Activated CD4-positive, alpha-beta T cell treated with anti-CD3 and anti-CD28 coated beads, Interleukin-2, Interleukin-6, amounts not matched to agents 100 ng/mL and 50 ng/mL, durations not matched to agents 16 hours and 8 hours (primary cell): ENCODE measurements around the gene MX1.

ENCODE experiments used
- DNase-seq: peaks from one replicate; pipeline ENCODE4 v3.0.0-alpha.2; 2020

The MX1 gene

DNA sequence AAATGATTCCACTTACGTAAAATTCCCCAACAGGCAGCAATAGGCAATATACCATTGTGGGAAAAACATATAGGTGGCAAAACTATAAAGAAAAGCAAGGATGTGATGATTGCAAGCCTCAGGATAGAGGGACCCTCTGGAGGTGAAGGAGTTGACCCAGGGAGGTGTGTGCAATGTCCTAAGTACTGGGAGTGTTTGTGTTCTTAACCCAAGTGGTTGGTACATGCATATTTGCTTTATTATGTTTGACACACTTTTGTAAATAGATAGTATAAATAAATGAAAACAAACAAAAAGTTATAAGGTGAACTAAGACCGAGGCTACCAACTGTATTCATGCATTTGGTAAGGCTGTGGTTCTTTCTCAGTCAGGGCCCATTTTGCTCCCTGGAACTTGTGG lies 7.5 kb downstream of the MX1 start:
- no peak for DNase-seq

DNA sequence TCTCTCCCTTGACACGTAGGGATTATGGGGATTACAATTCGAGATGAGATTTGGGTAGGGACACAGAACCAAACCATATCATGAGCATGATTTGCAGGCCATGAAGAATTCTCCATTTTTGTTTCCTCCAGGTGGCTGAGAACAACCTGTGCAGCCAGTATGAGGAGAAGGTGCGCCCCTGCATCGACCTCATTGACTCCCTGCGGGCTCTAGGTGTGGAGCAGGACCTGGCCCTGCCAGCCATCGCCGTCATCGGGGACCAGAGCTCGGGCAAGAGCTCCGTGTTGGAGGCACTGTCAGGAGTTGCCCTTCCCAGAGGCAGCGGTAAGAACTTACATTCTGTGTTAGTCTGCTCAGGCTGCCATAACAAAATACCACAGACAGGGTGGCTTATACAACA lies 9.7 kb downstream of the MX1 start:
- DNase-seq = no peak

DNA sequence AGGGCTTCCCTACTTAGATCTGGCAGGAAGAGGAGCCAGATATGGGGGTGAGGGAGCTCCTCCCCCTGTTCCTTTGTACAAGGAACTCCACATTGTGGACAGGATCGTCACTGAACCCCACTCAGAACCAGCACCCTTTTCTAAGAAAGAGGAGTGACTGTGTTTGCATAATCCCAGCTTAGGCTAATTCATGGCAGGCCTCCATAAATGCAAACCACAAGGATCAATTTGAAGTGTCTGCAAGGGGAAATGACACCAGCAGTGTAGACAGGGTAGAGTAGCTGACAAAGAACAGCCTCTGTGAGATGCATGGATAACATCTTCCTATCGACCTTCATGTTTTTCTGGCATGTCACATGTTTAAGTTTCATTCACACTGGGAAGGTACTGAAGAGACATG lies 11.7 kb downstream of the MX1 start:
- peak; percentile 22 for DNase-seq

DNA sequence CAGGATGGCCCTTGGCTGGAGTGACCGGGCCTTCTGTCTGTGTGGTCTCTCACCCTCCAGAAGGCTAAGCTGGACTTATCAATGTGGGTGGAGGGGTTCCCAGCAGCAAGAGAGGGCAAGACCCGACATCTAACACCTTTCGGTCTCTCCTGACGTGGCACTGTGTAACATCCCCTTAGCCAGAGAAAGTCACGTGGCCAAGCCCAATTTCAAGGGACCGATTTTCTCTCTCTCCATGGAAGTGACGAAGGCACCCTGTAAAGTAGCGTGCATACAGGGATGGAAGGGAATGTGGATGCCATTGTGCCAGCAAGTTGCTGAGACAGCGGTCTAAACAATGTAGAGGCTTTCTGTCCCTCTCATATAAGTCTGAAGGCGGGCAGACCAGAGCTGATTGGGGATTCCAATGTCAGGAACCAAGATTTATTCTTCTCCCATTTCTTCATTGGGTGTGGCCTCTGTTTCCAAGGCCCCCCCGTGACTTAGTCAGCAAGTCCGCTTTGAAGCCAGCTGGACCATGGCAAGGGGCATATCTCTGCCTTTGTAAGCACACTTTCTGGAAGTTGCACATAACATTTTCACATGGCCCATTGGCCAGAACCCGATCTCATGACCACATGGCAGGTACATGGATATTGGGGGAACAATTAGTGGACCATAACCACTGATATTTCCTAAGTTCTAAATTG lies 12.5 kb downstream of the MX1 start:
- DNase-seq = no peak

DNA sequence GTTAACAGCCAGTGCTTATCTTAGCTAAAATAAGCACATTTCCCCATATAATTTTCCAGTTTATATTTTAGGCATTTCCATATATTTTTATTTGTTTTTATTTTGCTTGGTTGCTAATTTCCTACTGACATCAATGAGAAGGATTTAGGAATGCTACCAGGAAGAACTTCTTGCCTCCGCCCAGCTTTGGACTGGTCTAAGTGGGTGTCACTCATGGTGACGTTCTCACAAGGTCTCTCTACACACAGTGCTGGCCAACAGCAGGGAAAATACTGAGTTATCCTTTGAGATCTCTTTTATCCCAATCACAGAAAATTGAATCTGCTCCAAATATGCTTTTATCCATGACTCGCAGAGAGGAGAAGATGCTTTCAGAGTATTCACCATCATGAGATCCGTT lies 13.2 kb downstream of the MX1 start:
- DNase-seq = no peak

DNA sequence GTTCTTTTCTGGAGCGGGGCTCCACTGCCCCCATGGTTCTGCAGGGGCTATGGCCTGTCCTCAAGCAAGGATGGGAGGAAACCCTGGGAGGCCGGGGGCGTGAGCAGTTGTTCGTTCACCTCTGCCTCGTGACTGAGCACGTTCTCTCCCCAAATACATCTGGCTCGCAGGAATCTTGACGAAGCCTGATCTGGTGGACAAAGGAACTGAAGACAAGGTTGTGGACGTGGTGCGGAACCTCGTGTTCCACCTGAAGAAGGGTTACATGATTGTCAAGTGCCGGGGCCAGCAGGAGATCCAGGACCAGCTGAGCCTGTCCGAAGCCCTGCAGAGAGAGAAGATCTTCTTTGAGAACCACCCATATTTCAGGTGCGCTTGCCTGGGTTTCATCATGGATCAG lies 15.5 kb downstream of the MX1 start:
- no peak for DNase-seq

DNA sequence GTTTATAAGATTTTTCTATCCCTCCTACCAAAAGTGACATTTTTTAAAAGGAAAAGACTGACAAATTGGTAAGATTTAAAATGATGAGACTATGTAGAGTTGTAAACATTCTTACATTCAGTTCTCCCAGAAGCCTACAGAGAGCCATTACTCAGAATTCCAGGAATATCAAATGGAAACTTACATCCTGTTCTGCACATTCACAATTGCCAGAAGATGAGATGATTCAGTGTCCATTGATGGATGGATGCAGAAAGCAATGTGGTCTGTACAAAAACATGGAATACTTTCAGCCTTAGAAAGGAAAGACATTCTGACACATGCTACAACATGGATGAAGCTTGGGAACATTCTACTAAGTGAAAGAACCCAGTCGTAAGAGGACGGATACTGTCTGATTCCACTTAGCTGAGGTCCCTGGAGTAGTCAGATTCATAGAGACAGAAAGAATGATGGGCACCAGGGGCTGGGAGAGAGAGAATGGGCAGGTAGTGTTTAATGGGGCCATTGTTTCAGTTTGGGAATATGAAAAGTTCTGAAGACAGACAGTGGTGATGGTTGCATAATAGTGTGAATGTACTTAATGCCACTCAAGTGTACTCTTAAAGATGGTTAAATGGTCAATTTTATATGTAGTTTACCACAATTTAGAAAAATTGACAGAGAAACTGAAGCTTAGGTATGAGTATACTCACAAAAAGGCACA lies 16.6 kb downstream of the MX1 start:
- DNase-seq = no peak

DNA sequence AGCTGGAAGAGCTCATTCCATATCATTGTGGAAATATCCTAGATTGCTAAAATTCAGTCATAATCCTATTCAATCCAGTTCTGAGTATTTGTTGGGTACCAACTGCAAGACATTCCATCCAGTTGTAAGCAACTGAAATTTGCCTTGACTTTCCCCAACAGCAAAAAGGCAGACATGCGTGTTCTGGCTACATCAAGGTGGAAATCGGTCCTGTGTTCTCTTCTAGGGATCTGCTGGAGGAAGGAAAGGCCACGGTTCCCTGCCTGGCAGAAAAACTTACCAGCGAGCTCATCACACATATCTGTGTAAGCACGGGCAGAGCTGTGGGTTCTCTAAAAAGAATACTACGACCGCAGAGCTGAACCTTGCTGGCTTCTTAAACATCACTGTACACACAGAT lies 17.5 kb downstream of the MX1 start:
- no peak for DNase-seq

DNA sequence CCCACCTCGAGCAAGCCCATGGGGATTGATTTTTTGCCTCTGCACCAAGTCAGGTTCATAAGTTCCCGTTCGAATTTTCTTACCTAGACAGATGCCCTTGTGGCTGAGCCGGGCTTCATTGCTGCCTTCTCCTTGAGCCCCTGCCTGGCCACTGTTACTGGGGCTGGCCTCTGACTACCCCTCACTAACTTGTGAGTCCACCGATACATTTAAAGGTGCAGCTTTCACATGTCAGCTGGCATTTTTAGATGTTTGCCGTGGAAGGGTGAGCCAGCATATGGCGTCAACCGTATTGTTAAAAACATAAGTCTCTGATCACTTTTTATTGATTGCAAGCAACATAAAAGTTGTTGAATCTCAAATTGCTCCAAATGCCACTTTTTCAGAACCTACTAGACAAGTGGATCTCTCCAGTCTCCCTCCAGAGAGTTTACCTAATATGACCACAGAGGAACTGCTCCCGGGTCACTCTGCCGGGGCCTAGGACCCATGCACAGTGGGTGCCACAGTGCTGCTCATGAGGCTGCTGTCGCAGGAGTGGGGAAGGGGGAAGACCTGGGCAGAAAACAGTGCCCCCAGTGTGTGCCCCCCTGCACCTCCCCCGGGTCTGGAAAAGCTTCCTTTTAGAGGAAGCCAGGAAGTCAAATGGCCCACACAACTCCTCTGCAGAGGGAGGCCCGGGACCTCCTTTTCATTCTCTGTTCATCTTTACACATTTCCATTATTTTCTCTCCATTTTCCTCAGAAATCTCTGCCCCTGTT lies 18.8 kb downstream of the MX1 start:
- no peak for DNase-seq

DNA sequence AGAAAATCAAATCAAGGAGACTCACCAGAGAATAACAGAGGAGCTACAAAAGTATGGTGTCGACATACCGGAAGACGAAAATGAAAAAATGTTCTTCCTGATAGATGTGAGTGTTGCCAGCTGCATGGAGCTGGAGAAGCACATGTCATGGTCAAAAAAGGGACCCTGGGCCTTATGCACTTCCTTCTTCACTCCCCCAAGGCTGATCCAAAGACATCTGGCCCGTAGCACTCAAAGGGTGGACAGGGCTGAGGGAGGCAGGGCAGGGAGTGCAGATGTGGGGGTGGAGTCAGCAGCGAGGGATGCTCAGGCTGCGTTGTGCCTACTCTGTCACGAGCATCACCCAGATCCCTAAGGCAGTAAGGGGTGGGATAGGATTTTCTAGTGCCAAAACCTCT lies 19.4 kb downstream of the MX1 start:
- DNase-seq = no peak

DNA sequence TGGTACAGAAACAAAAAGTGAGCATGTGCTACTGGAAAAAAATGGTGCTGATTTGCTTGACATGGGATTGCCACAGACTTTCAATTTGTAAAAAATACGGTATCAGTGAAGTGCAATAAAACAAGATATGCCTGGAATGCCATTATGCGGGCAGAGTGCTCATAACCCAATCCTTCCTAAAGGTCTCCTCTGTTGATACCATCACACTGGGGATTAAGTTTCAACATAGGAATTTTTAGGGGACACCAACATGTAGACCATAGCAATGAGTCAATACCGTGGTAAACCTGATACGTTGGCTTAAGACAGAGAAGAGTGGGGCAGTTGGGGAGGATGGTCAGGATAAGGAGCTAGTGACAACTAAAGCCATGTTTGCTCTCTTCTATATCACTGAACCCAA lies 20.5 kb downstream of the MX1 start:
- DNase-seq = no peak

DNA sequence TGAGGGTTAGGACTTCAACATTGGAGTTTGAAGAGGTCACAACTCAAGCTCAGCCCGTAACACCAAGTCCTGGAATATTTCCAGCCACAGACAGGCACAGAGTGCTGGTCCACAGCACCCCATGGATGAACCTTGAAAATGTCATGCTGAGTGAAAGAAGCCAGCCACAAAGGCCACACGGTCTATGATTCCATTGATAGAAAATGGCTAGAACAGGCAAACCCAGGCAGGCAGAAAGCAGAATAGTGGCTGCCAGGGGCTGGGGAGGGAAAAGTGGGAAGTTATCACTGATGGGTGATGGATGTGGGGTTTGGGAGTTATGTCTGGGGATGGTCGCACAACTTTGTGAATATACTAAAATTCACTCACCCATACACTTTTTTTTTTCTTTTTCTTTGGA lies 21.3 kb downstream of the MX1 start:
- no peak for DNase-seq

DNA sequence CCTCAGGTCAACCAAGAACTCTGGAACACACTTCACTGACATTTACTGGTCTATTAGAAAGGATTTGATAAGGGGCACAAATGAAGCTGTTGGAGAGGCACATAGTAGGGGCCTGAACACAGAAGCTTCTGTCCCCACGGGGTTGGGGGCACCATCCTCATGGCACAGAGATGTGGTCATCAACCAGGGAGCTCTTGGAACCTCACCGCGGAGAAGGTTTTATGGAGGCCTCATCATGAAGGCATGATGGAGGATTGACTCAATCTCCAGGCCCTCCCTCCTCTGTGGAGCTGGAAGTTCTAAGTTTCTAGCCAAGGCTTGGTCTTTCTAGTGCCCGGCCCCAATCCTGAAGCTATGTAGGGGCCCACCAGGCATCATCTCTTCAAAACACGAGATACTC lies 23.6 kb downstream of the MX1 start:
- DNase-seq = no peak

DNA sequence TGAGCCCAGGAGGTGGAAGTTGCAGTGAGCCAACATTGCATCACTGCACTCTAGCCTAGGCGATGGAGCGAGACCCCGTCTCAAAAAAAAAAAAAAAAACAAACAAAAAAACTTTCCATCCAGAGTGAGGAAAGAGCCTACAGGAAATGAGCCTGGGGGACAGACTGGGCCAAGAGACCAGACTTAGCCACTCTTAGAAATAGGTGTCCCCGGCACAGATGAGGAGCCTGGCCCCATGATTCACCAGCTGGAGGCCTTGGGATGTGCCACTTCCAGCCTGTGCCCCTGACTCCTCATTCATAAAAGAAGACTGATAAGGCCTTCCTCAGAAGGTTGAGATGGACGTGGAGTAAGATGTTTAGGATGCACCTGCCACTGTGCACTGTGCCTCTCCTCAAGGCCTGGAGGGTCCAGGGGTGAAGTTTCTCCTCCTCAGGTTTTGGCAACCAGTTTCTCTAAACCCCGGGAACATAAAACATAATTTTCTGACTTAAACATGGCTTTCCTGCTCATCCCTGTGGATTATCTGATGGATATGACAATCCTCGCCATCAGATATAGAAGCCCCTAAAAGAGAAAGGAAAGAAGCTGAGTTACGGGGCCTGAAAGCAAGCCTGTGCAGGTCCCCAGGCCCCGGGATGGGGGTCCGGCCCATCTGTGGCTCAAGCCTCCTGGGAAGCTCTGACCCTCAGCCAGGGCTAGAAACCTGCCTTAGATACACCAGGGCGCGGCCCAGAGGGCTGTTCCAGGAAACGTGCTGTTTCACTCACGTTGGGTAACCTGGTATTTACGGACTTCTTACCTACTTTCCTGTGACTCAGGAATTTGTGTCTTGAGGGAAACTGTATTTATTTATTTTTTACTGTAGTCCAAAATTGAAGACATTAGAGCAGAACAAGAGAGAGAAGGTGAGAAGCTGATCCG lies 26.0 kb downstream of the MX1 start:
- no peak for DNase-seq

DNA sequence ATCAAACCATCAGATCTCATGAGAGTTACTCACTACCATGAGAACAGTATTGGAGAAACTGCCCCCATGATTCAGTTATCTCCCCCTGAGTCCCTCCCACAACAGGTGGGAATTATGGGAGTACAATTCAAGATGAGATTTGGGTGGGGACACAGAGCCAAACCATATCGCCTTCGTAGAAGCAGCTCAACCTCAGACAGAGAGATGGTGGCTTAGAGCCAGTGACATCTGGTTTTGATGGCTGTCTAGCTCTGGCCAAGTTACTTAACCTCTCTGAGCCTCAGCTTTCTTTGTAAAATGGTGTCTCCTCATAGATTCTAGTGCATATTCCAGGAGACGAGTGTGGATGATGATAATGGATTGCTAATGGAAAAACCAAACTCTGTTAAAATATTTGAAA lies 27.2 kb downstream of the MX1 start:
- no peak for DNase-seq

DNA sequence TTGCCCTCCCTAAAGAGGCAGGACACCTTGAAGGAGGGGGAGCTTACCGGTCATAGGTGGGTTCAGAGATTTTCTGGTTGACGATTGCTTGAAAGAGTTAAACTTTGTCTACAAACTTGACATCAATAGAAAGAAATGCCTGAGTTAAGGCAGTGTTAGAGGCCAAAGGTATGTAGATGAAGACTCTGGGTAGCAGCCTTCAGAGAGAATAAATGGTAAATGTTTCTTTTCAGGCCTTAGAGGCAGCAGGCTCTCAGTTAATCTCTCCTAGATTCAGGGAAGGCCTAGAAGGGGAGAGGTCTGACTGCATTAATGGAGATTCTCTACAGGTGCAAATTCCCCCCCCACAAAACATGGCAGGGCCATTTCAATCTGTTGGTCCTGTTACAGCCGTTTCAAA lies 27.7 kb downstream of the MX1 start:
- no peak for DNase-seq

DNA sequence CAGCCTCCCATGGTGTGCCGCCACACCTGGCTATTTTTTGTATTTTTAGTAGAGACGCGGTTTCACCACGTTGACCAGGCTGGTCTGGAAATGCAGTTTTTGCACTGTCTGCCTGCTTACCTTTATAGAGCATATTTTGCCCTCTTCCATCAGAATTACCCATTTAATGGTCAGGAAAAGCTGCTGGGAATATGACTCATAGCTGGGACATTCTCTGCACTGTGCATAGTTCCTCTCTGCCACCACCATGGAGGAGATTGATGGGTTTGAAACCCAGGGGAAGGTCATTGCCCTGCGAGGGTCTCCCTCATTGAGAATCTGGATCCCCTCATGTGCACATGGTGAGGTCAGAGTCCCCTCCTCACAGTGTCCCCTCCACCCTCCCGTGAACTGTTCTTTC lies 32.1 kb downstream of the MX1 start:
- DNase-seq = no peak

DNA sequence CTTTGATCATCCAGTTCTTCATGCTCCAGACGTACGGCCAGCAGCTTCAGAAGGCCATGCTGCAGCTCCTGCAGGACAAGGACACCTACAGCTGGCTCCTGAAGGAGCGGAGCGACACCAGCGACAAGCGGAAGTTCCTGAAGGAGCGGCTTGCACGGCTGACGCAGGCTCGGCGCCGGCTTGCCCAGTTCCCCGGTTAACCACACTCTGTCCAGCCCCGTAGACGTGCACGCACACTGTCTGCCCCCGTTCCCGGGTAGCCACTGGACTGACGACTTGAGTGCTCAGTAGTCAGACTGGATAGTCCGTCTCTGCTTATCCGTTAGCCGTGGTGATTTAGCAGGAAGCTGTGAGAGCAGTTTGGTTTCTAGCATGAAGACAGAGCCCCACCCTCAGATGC lies 32.5 kb downstream of the MX1 start:
- DNase-seq = no peak

DNA sequence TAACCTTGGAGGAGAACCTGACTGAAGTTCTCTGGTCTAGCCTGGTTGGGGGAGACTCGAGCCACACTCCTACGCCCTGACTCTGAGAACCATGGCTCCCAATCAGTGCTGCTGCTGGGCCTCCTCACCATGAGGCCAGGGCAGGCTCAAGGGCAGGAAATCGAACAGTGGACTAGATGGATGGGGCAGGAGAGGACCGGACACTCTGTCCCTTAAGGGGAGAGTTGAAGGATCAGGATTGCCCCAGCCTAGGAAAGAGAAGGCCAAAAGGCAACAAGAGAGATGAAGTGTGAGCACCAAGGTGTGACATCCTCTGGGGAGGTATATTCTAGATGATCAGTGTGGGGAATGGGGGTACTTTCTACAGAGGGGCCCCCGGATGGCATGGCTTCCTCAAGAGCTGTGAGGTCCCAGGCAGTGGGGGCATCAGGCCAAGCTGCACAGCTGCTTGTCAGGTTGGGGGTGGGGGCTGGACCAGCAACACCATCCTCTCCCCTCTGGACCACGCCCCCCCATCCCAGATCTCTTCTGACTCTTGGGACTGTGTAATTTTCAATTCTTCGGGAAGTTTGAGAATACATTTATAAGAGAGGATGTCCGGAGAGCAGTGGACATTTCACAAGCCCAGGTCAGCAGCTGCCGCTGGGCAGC lies 34.0 kb downstream of the MX1 start:
- DNase-seq = no peak

DNA sequence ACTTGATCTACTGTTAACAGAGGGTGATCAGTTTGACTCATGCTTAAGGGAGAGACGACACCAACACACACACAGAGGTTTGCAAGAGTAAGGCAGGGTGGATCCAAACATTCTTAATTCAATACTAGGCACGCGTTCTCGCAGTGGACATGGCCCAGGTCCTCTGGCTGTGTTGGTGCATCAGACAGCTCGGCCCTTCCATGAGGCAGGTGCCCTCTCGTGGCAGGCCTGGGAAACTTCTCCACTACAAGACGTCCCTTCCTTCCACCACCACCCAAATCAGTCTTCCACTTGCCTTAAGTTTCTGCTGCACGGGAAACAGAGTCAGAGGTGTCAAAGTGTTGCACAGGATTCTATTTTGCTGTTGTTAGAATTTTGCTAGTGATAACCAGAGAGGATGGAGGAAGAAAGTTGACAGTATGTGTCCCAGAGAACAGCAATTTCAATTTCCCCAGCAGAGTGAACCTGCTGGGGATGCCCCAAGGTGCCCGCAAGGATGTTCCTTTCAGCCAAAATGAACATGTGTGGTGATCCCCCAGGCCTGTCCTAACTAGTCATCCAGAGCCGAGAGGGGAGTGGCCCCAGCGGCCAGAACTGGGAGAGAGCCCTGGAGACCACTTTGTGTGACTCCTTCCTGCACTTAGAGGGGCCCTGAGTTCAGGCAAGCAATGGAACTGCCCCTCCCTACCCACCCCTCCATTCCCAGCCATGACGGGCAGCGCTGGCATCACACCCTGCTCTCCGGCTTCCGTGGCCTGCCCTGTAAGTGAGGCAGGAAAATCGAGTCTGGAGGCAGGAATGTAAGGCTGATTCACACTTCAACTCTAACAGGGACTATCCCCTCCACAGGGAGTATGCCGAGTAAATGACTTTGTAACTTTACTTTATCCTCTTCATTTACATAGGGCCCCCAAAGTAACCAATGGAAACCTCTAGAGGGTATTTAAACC lies 34.8 kb downstream of the MX1 start:
- DNase-seq = peak; percentile 61

DNA sequence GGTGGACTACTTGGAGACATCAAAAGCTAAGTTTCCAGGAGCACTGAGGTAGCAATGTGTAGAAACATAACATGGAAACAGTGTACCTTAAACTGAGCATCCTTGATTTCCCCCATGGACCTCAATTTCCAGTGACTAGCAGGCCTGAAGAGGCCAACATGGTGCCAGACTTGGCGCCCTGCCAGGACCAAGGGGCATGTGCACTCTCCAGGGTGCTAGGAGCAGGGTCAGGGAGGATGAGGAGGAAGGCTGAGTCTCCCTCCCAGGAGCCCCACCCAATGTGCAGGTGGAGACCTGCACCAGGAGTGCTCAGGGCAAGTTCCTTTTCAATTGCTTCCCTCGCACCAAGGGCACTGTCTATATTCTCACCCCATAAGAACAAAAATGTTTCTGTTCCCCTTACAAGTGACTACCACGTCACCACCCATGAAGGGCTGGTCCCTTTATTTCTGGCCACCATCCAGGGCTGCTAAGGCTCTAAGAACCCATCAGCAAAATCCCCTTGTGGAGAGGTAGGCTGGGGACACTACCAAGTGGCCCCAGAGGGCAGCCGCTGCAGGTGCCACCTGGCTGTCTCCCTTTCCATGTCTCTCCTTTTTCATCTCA lies 39.2 kb downstream of the MX1 start:
- DNase-seq = no peak
